ENCODE measurements around the gene RARS1. TPM values are rescaled to one million over a fixed set of nuclear protein-coding genes. Genes with fewer than 3 reads are reported as not detected.
"Not testable (repeated sequence)": the region's sequence is repeated elsewhere in the genome, so short reads cannot be mapped to it uniquely, and the experiment has no call there.

The RARS1 gene
- polyA plus RNA-seq, 1 donor from 2014 or later = 12.6 TPM

GRCh38 chr5:168527756-168528295 is 41.6 kb downstream of the RARS1 start:
- Mint-ChIP-seq H3K27ac (peak overlapping the region in 1 of 3 donors; percentile 3), H3K9me3 (peaks cover 0 to 7% (median 3%) of the 10 kb centered on the region in 3 donors), H3K36me3 (peaks cover 6% of the 10 kb centered on the region), H3K27me3 (peaks cover 39% of the 10 kb centered on the region), H3K4me3 (peak overlapping the region in 2 of 4 donors; percentile 17 to 80), H3K4me1 (peaks cover 0 to 5% (median 4%) of the 10 kb centered on the region in 3 donors)

DNA sequence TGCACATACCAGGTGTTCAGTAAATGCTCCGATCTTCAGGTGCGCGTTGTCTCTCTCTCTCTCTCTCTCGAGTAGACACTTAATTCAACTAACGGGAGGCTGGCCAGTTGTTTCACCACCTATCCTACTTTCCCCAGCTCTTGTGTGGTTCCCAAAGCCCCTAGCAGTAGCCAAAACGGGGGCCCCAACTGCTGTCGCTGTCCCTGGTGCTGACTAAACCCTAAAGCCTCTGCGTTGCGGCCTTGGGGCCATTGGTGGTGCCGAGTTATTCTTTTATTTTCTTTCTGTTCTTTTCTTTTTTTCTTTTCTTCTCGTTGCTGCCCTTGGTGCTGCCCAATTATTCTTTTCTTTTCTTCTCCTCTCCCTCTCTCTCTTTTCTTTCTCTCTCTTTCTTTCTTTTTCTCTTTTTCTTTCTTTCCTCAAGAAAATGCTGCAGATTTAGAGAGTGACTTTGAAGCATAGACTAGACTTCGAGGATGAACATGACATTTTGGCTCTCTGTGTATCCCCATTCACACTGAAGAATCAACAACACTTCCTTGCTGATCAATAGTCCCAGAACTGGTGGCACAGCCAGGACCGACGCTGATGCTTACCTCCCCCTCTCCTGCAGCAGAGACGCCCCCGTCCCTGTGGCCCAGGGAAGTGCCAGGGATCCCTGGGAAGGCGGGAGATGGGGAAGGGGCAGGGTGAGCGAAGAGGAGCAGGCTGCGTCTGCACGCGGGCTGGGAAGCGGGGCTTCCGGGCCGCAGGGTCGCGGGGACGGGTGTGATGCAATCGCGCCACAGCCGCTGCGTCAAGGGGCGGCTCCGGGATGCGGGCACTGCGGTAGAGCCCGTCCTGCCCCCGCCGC is 42.5 kb downstream of the RARS1 start, which contains the start of gene FBLL1:
FBLL1 (plus strand) TSS at position 785 of the 853 bp plus-strand sequence. CDS start 200 bp downstream, outside the sequence.
- H3K27ac Mint-ChIP-seq = peak within 1 kb of the TSS in 2 of 3 donors; percentile 71 to 80
- peaks cover 0 to 5% (median 4%) of the 10 kb centered on the region in 3 donors for H3K4me1 Mint-ChIP-seq
- H3K9me3 Mint-ChIP-seq = peaks cover 0 to 7% (median 3%) of the 10 kb centered on the region in 3 donors
- H3K36me3 Mint-ChIP-seq = peaks cover 6% of the 10 kb centered on the region
- H3K27me3 Mint-ChIP-seq = peaks cover 39% of the 10 kb centered on the region
- peak within 1 kb of the TSS; percentile 24 to 83 (median 42) for H3K4me3 Mint-ChIP-seq

DNA sequence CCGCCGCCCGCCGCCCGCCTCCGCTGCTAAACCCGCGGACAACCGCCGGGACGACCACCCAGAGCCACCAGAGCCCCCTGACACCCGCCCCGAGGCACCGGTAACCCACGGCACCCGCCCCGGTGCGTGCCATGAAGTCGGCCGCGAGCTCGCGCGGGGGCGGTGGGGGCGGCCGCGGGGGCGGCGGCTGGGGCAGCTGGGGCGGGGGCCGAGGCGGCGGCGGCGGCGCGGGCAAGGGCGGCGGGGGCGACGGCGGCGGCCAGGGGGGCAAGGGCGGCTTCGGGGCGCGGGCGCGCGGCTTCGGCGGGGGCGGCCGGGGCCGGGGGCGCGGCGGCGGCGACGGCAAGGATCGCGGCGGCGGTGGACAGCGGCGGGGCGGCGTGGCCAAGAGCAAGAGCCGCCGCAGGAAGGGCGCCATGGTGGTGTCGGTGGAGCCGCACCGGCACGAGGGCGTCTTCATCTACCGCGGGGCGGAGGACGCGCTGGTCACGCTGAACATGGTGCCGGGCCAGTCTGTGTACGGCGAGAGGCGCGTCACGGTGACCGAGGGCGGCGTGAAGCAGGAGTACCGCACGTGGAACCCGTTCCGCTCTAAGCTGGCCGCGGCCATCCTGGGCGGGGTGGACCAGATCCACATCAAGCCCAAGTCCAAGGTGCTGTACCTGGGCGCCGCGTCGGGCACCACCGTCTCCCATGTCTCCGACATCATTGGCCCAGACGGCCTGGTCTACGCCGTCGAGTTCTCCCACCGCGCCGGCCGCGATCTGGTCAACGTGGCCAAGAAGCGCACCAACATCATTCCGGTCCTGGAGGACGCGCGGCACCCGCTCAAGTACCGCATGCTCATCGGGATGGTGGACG is 43.3 kb downstream of the RARS1 start:
- Mint-ChIP-seq H3K9me3 (peaks cover 0 to 7% (median 3%) of the 10 kb centered on the region in 3 donors), H3K36me3 (peaks cover 6% of the 10 kb centered on the region), H3K4me1 (peaks cover 0 to 5% (median 4%) of the 10 kb centered on the region in 3 donors), H3K27me3 (peaks cover 39% of the 10 kb centered on the region), H3K27ac (peak overlapping the region in 2 of 3 donors; percentile 71 to 80), H3K4me3 (peak overlapping the region in 3 of 4 donors; percentile 25 to 83 (median 35))

DNA sequence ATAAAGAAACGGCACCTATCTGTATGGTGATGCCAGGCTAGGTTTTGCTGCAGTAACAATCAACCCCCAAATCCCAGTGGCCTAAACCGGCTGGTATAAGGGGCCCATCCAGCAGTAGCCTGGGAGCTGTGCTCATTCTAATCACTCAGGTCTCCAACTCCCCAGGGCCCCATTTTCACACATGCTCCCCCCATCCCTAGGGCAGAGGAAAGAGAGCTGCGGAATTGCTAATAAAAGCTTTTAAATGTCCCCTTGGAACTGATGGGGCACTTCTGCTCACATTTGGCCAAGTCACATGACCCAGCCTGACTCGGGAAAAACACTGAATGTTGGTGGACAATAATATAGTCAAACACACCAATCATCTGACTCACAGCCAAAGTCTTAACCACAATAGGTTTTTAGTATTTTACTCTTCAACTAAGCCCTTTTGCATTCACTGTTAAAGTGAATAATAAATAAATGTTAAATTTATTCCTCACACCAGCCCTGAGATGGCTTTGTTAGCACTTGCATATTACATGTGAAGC is 44.4 kb downstream of the RARS1 start:
- peaks cover 6% of the 10 kb centered on the region for H3K36me3 Mint-ChIP-seq
- peaks cover 0 to 7% (median 3%) of the 10 kb centered on the region in 3 donors for H3K9me3 Mint-ChIP-seq
- H3K4me1 Mint-ChIP-seq = peaks cover 0 to 5% (median 4%) of the 10 kb centered on the region in 3 donors
- peaks cover 39% of the 10 kb centered on the region for H3K27me3 Mint-ChIP-seq
- peak overlapping the region in 2 of 4 donors; percentile 35 to 83 for H3K4me3 Mint-ChIP-seq
- peak overlapping the region in 1 of 3 donors; percentile 71 for H3K27ac Mint-ChIP-seq

DNA sequence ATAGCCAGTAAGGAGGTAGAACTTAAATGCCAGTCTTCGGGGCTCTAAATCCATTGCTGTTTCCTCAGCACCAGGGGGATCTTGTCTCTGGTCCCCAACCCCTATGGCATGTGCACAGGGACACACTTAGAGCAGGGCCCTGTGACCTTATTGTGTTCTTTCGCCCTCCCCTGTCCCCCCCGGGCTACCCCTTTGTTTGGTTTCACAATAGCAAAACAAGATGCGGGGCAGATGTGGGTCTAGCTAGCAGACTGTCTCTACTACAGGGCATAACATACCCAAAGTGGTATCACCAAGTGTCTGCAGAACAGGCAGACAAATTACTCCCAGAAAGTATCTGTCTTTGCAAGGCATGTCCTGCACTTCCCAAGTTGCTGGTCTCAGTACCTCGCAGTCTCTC is 44.9 kb downstream of the RARS1 start:
- Mint-ChIP-seq H3K4me1 (peaks cover 0 to 5% (median 4%) of the 10 kb centered on the region in 3 donors), H3K27ac (no peak overlapping the region), H3K4me3 (no peak overlapping the region), H3K27me3 (peaks cover 39% of the 10 kb centered on the region), H3K36me3 (peaks cover 6% of the 10 kb centered on the region), H3K9me3 (peaks cover 0 to 7% (median 3%) of the 10 kb centered on the region in 3 donors)

GRCh38 chr5:168531987-168532864 is 46.0 kb downstream of the RARS1 start:
- H3K27ac Mint-ChIP-seq = no peak overlapping the region
- H3K4me1 Mint-ChIP-seq = peaks cover 0 to 5% (median 2%) of the 10 kb centered on the region in 3 donors
- no peak overlapping the region for H3K4me3 Mint-ChIP-seq
- H3K27me3 Mint-ChIP-seq = peaks cover 39% of the 10 kb centered on the region
- H3K36me3 Mint-ChIP-seq = peaks cover 6% of the 10 kb centered on the region
- peaks cover 0 to 7% (median 3%) of the 10 kb centered on the region in 3 donors for H3K9me3 Mint-ChIP-seq

- not testable (repeated sequence) for H3K36me3 Mint-ChIP-seq, H3K9me3 Mint-ChIP-seq, H3K4me1 Mint-ChIP-seq, H3K4me3 Mint-ChIP-seq, H3K27ac Mint-ChIP-seq
- peaks cover 23% of the 10 kb centered on the region for H3K27me3 Mint-ChIP-seq
These were observed 48.1 kb downstream of the RARS1 start for GRCh38 chr5:168534351-168534750.

GRCh38 chr5:168537176-168537575 is 50.9 kb downstream of the RARS1 start:
- Mint-ChIP-seq H3K4me3 (no peak overlapping the region), H3K36me3 (no peaks in the 10 kb centered on the region), H3K4me1 (no peaks in the 10 kb centered on the region), H3K9me3 (peaks cover 0 to 1% (median 0%) of the 10 kb centered on the region in 3 donors), H3K27ac (no peak overlapping the region), H3K27me3 (peaks cover 3% of the 10 kb centered on the region)

- Mint-ChIP-seq H3K27me3 (no peaks in the 10 kb centered on the region), H3K36me3 (peaks cover 12% of the 10 kb centered on the region), H3K27ac (no peak overlapping the region), H3K4me1 (no peaks in the 10 kb centered on the region), H3K4me3 (no peak overlapping the region), H3K9me3 (peaks cover 0 to 4% (median 0%) of the 10 kb centered on the region in 3 donors)
These were observed 63.3 kb downstream of the RARS1 start for GRCh38 chr5:168549554-168549953.

DNA sequence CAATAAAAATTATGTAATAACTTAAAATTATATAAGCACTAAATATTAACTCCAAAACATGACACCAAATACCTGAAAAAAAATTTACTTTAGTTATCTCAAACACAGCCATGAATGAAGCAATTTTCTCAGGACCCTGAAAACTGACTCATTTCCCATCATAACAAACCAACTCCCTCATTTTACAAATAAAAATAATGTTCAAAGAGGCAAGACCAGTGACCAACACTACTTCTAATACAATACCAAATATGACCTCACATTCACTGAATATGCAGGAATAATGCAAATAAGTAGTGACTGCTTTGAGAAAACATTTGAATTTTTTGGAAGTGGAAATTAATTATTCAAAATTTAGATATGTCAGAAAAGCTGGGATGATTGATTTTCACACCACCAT is 64.4 kb downstream of the RARS1 start:
- no peak overlapping the region for H3K4me3 Mint-ChIP-seq
- no peaks in the 10 kb centered on the region for H3K4me1 Mint-ChIP-seq
- no peak overlapping the region for H3K27ac Mint-ChIP-seq
- H3K9me3 Mint-ChIP-seq = no peaks in the 10 kb centered on the region
- no peaks in the 10 kb centered on the region for H3K27me3 Mint-ChIP-seq
- H3K36me3 Mint-ChIP-seq = peaks cover 12% of the 10 kb centered on the region

- Mint-ChIP-seq H3K36me3 (peaks cover 12% of the 10 kb centered on the region), H3K9me3 (no peaks in the 10 kb centered on the region), H3K4me3 (no peak overlapping the region), H3K4me1 (no peaks in the 10 kb centered on the region), H3K27ac (no peak overlapping the region), H3K27me3 (no peaks in the 10 kb centered on the region)
These were observed 65.9 kb downstream of the RARS1 start for GRCh38 chr5:168552146-168552545.

GRCh38 chr5:168553377-168554130 is 67.3 kb downstream of the RARS1 start:
- no peaks in the 10 kb centered on the region for H3K4me1 Mint-ChIP-seq
- H3K4me3 Mint-ChIP-seq = no peak overlapping the region
- H3K27me3 Mint-ChIP-seq = no peaks in the 10 kb centered on the region
- H3K9me3 Mint-ChIP-seq = no peaks in the 10 kb centered on the region
- H3K36me3 Mint-ChIP-seq = peaks cover 10% of the 10 kb centered on the region
- peak overlapping the region in 1 of 3 donors; percentile 9 for H3K27ac Mint-ChIP-seq

DNA sequence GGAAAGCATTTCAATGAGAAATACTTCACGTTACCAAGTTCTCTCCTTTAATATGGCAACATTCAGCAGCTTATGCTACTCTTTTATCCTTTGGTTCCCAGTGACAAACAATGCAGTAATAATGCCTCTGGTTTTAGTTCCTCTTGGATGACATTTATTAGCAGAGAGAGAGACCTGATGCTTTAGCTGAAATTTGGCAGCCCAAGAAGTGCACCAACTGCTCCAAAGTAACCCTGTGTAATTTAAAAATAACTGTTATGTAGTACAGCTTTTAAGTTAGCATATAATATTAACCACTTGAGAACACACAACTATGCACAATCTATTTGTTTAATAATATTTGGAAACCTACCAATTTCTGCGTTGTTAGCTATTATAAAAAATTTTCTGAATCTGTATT is 71.1 kb downstream of the RARS1 start:
- peaks cover 0 to 2% (median 2%) of the 10 kb centered on the region in 3 donors for H3K4me1 Mint-ChIP-seq
- H3K27ac Mint-ChIP-seq = no peak overlapping the region
- no peaks in the 10 kb centered on the region for H3K27me3 Mint-ChIP-seq
- H3K9me3 Mint-ChIP-seq = no peaks in the 10 kb centered on the region
- peaks cover 10% of the 10 kb centered on the region for H3K36me3 Mint-ChIP-seq
- no peak overlapping the region for H3K4me3 Mint-ChIP-seq

Measured in IgD-negative memory B cell (primary cell).